GF-D8 (cell line): ENCODE data around the gene TMEM270.
"Not testable (repeated sequence)": the region's sequence is repeated elsewhere in the genome, so short reads cannot be mapped to it uniquely, and the experiment has no call there.

ENCODE experiments used
- DNase-seq: peaks from one replicate; lab custom pipeline; 2025; lab: John Stamatoyannopoulos, UW

TMEM270 gene, protein sequence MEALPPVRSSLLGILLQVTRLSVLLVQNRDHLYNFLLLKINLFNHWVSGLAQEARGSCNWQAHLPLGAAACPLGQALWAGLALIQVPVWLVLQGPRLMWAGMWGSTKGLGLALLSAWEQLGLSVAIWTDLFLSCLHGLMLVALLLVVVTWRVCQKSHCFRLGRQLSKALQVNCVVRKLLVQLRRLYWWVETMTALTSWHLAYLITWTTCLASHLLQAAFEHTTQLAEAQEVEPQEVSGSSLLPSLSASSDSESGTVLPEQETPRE

DNA sequence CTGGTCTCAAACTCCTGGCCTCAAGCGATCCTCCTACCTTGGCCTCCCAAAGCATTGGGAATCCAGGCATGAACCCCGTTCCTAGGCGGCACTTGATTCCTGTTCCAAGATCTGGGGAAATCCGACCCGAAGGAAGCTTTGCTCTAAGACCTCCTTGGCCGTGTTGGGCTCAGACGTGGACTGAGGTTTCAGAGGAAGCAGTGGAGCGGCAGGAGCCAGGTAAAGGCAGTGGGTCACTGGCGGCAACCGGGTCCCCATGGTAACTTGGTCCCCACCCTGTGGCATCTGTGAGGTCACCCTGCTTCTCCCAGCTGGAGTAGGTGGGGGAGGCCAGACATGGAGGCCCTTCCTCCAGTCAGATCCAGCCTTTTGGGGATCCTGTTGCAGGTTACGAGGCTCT is at the start of gene TMEM270:
Gene TMEM270 (plus strand): TSS at position 301 of the 400 bp plus-strand sequence. CDS start 36 bp downstream, at position 337.
- no peak for DNase-seq

DNA sequence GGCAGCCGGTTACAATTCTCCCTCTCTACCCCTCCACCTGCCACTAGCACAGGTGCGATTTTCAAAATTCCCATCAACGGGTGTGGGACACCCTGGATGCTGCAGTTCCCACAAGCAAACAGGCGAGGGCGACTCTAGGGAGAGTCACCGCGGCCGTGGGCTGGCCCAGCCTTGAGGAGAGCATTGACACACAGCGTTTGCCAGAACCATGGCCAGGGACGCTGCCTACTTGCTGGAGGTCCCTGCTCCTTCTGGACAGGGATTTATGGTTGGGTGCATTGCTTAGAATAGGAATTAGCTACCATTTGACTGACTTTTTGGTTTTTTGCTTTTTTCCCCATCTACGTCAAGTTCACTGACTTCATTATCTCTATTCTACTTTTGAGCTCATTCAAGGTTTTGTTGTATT is 49.2 kb upstream of the TMEM270 start:
- DNase-seq = no peak

DNA sequence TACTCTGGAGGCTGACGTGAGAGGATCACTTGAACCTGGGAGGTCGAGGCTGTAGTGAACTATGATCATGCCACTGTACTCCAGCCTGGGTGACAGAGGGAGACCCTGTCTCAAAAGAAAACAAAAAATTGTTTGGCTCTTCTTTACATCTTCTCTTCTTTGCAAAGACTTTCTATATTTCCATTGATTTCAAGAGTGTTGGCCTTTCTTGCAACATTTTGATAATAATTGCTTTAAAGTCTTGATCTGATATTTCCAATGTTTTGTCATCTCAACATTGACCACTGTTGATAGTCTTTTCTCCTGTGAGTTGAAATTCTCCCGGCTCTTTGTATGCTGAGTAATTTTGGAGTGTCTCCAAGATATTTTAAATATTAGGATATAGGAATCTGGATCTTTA is 48.0 kb upstream of the TMEM270 start:
- DNase-seq = no peak

DNA sequence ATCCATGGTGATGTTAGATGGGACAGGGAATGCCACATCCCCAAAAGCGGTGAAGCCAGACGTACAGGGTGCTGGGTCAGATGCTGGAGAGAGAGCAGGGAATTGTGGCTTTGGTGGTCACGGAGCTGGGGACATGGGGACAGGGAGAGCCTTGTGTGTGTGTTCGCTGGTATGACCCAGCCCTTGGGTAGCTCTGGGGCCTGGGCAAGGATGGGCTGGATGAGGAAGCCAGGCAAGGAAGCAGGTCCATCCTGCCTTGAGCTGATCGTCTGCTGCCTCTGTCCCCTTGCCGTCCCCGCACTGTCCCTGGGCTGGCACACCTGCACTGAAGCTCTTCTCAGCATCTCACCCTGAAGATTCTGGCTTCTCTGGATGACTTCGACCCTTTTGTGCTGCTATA is 45.5 kb upstream of the TMEM270 start:
- no peak for DNase-seq

DNA sequence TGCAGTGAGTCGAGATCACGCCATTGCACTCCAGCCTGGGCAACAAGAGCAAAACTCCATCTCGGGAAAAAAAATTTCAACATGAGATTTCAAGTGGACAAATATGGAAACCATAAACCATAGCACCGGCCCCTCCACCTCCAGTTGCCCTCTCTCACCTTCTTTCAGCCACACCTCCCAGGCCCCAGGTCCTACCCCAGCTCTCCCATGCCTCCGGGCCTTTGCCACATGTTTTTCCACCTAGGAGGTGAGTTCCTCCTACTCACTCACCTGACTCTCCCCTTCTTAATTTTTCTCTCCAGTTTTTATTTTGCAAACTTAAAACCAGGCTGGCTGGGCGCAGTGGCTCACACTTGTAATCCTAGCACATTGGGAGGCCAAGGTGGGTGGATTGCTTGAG is 43.8 kb upstream of the TMEM270 start:
- no peak for DNase-seq

DNA sequence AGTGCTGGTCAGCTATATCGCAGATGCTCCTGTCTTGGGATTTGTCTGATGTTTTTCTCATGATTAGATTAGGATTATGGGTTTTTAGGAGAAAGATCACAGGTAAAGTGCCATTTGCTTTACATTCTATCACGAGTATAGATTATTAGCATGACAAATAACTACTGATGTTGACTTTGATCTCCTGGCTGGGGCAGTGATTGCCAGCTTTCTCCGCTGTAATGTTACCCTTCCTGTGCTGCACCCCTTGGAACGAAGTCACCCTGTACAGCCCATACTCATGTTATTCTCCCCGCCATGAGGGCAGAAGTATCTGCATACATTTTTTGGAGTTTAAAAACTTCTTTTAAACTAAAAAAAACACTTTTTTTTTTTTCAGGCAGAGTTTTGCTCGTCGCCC is 40.9 kb upstream of the TMEM270 start:
- no peak for DNase-seq

DNA sequence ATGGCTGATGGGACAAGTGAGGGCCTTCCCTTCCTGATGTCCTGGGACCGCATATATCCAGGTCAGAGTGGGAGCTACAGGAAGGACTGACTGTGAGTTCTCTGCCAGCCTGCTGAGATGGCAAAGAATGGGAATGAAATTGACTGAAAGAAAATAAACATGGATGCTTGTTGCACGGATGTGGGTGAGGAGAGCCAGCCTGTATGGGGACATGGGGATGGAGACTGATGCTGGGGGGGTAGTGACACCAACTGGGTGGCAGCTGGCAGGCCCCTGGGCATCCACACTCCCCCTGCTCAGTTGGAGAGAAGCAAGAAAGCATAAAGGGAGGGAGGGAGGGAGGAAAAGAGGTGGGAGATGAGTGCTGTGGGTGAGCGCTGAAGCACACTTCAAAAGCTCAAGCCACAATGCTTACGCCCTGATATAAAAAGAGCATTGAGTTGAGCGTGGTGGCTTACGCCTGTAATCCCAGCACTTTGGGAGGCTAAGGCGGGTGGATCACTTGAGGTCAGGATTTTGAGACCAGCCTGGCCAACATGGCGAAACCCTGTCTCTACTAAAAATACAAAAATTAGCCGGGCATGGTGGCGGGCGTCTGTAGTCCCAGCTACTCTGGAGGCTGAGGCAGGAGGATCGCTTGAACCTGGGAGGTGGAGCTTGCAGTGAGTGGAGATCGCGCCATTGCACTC is 39.2 kb upstream of the TMEM270 start:
- DNase-seq = not testable (repeated sequence)

DNA sequence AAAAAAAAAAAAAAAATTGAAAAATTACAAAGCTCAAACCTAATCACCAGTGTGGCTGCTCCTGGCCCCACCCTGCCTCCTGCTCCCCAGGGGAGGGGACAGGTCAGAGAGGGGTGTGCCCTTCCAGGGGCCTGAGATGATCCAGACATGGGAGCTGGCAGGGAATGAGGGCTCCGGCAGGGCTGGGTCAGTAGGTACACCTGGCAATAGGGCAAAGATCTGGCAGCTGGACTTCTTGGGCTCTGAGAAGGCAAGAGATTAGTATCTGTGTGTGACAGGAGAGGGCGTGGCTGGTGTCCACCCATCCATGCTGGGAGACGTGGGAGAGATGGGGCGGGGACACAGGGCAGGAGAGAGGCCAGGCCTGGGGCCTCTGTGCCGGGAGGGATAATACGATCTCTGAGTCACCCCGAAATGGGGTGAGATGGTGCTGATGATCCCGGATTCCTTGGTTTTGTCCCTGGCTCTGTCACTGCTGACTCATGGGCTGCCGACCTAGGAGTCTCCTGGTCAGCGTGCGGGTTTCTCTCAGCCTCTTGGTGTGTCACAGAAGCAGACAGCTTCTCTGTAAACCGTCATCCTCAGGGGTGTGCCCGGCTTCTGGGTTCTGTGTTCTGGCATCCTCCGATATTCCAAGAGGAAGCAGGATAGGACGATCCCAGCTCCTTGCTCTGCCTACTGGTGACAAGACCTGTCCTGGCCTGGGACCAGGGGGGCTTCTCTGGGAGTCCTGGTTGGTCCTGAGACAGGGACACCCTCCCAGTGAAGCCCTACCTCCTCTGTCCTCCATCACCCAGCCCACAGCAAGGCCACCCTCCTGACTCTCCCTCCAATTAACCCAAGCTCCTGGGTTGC is 38.4 kb upstream of the TMEM270 start:
- no peak for DNase-seq

DNA sequence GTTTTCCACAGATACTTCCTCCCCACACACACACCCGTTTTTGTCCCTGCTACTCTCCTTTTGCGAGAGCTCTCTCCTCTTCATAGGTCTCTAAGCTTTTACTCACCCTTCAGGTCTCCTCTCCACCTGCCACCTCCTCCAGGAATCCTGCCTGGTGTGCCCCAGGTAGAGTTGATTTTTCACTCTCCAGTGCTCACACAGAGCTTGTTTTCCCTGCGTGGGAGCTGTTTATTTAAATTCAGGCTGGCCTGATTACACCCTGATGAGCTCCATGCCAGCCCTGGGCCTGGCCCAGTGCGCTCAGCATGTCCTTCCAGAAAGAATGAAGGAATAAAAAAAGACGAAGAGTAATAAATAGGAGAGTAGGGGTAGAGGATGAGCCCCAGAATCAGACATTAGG is 37.7 kb upstream of the TMEM270 start:
- no peak for DNase-seq

DNA sequence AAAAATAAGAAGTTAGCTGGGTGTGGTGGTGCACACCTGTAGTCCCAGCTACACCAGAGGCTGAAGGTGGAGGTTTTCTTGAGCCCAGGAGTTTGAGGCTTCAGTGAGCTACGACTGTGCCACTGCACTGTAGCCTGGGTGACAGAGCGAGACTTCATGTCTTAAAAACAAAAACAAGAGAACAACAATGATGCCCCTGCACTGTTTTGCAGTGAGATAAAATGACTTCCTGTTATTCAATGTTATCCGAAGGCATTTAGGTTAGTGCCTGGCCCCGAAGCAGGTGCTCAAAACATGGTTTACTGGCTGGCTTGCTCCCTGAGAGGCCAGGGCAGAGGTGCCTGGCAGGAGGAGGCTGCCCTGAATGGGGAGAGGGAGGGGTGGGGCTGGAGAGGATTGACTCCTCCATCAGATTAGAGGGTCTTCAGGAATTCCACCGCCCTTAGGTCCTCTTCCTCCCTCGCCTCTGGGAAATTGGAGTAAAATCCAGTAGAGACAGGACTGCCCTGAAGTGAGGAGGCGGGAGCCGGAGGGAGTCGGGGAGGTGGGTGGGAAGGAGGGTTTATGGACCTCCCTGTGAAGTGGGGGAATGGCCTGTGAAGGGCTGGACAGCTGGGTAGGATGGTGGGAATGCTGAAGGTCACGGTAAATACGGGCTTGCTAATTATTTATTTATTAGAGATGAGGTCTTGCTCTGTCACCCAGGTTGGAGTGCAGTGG is 36.9 kb upstream of the TMEM270 start:
- DNase-seq = no peak

DNA sequence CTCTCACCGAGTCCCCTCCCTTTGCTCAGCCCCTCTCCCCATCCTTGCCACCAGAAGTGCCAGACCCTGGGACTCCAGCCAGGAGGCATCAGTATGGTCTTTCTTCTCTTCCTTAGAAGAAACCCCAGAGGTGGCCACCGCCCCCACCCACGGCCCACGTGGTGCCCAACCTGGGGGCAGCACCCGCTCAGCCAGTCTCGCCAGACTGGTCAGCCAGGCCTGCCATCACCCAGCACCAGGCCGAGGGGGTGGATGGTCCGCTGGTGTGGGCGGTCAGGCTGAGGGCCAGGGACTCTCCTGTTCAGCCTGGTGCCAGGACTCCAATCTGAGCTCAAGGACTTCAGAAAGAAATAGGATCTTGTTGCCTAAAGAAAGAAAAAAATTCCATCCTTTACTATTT is 36.0 kb upstream of the TMEM270 start:
- DNase-seq = no peak

DNA sequence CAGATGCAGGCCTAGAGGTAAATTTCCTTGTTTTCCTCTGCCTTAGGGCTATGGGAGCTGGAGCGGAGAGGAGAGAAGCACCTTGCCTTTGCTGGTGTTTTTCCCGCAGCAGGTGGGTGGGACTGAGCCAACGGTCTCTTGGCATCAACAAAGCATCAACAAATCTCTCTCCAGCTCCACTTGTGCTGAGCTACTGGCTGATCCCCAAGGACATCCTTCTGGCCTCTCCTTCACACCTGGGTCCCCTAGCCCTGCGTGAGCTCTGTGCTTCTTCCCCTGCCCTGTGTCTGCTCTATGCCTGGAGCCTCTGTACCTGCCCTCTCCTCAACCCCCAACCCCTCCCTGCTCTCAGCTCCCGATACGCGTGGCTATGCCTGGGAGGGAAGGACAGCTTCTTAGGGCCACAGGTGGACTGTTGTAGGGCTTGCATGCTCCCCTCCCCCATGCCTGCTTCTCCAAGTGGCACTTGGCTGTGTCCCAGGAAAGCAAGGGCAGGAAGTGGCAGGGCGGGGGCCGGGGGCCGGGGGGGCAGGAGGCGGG is 33.3 kb upstream of the TMEM270 start:
- no peak for DNase-seq

DNA sequence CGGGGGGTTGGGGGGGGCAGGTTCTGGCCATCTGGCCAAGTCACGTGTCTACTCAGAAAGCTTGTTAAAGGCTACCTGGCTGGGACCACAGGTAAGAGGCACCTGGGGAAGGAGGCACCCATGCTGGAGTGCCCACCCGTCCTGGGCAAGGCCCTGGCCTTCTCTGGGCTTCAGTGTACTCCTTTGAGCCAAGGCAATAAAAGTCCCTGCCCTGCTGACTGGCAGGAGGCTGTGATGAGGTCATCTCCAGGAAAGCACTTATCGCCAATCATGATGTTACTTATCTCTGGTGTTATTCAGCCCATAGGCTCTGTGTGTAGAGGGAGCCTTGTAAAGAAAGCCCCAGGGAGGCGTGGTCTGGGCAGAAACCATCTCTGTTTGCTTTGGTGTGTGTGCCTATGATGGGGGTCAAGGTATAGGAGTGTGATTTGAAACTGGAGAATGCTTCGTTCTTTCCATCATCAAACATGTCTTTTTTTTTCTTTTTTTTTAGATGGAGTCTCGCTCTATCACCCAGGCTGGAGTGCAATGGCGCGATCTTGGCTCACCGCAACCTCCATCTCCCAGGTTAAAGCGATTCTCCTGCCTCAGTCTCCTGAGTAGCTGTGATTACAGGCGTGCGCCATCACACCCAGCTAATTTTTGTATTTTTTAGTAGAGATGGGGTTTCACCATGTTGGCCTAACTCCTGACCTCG is 32.7 kb upstream of the TMEM270 start:
- DNase-seq = no peak

DNA sequence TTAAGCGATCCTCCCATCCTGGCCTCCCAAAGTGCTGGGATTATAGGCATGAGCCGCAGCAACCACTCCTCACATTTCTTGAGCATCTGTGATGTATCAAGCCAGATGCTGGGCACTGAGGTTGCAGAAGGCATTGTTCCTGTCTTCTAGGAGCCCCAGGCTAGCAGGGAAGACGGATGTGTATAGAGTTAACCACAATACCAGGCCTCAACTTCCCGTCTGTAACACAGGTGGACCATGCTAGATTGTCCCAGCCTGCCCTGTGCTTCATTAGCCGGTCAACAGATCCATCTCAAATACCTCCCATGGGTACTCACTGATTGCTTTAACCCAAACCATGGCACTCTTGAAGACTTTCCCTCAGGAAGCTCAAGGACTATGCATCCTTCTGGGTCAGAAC is 32.0 kb upstream of the TMEM270 start:
- no peak for DNase-seq

DNA sequence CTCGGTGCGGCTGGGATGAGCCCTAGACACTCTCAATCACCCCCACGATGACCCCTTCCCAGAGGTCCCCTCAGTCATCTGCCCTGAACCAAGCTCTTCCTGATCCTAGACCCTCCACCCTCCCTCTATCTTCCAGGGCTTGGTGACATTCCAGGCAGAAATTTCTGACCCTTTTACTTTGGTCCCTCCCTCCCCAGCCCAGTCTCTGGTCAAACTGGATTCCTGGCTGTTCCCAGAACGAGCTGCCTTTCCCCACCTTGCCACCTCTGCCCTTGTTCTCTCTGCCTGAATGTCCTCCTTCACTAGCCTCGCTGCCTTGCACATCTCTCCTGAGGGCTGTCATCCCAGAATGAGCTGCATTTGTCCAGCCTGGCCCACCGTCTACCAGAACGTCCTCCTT is 31.5 kb upstream of the TMEM270 start:
- DNase-seq = no peak

DNA sequence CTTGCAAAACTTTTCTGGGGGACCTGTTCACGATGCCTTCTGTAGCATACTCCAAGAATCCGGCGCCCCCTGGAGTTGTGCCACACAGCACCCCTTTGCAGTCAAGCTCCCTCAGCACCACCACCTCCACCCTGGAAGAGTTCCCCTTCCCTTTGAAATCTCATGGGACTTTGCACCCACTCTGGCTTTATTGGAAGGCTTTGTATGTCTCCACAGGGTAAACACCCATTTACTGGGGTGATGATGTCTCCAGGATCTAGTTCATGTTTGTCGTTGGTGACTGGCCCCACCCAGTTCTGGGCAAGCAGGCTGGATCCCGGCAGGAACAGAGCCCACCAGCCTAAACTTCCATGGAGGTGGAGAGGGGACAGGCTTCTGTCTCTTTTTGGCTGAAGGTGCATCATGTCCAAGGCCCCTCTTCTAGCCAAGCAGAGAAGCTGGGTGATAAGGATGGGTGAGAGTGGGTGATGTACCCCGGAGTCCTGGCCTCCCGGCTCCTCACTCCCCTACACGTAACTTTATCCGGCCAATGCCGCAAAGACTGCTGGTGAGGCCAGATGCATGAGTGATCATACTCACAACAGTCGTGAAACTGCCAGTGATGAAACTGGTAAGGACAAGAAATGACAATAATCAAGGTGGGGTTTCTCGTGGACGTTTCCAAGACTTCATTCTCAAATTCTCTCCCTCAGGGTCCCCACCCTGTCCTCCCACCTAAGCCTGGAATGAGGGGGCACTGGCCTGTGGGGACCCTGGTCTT is 30.9 kb upstream of the TMEM270 start:
- no peak for DNase-seq

DNA sequence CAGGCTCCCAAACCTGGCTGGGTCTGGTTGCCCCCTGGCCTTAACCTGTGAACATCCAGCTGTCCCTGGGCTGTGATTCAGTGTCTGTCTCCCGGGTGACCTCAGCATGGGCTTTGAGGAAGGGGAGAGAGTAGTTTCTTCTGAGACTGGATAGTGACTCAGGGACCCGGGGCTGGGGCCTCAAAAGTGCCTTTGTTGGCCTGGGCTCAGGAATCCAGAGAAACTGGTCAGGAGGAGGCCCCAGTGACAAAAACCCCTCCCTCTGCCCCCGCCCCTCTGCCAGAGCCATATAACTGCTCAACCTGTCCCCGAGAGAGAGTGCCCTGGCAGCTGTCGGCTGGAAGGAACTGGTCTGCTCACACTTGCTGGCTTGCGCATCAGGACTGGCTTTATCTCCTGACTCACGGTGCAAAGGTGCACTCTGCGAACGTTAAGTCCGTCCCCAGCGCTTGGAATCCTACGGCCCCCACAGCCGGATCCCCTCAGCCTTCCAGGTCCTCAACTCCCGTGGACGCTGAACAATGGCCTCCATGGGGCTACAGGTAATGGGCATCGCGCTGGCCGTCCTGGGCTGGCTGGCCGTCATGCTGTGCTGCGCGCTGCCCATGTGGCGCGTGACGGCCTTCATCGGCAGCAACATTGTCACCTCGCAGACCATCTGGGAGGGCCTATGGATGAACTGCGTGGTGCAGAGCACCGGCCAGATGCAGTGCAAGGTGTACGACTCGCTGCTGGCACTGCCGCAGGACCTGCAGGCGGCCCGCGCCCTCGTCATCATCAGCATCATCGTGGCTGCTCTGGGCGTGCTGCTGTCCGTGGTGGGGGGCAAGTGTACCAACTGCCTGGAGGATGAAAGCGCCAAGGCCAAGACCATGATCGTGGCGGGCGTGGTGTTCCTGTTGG is 30.0 kb upstream of the TMEM270 start, which contains the start of gene CLDN4:
Gene CLDN4 (plus strand): TSS at position 316 of the 903 bp plus-strand sequence. CDS start 206 bp downstream, at position 522.
- DNase-seq = no peak

DNA sequence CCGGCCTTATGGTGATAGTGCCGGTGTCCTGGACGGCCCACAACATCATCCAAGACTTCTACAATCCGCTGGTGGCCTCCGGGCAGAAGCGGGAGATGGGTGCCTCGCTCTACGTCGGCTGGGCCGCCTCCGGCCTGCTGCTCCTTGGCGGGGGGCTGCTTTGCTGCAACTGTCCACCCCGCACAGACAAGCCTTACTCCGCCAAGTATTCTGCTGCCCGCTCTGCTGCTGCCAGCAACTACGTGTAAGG is 29.4 kb upstream of the TMEM270 start:
- DNase-seq = no peak

DNA sequence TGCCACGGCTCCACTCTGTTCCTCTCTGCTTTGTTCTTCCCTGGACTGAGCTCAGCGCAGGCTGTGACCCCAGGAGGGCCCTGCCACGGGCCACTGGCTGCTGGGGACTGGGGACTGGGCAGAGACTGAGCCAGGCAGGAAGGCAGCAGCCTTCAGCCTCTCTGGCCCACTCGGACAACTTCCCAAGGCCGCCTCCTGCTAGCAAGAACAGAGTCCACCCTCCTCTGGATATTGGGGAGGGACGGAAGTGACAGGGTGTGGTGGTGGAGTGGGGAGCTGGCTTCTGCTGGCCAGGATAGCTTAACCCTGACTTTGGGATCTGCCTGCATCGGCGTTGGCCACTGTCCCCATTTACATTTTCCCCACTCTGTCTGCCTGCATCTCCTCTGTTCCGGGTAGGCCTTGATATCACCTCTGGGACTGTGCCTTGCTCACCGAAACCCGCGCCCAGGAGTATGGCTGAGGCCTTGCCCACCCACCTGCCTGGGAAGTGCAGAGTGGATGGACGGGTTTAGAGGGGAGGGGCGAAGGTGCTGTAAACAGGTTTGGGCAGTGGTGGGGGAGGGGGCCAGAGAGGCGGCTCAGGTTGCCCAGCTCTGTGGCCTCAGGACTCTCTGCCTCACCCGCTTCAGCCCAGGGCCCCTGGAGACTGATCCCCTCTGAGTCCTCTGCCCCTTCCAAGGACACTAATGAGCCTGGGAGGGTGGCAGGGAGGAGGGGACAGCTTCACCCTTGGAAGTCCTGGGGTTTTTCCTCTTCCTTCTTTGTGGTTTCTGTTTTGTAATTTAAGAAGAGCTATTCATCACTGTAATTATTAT is 28.9 kb upstream of the TMEM270 start:
- no peak for DNase-seq
